Spleen (tissue), 7 donors: ENCODE results near the gene GRIK2.

Experiments
- POLR2A ChIP-seq, 3 donors: fragments of 450-650 bp; IDR thresholded peaks; one replicate each; pipeline ENCODE4 v1.5.1; 2017; ENCODE audit warnings: antibody characterized with exemption in 3 of 3, mild to moderate bottlenecking in 1 of 3
- POLR2AphosphoS5 ChIP-seq, 3 donors: sonication (generic); formaldehyde crosslinking; IDR thresholded peaks; one replicate each; pipeline ENCODE4 v1.5.1; 2017; ENCODE audit warnings: antibody characterized with exemption in 3 of 3
- TF ChIP-seq, protein P1 (sequence below), 11 experiments: fragments of 200-600 bp in 7 of 11; fragments of 450-650 bp in 4 of 11; sonication (generic) in 4 of 11; IDR thresholded peaks in 8 of 11; conservative IDR thresholded peaks in 3 of 11; 1 replicate in 7 of 11; 2 replicates in 4 of 11; pipeline versions ENCODE4 v1.4.0 to v1.8.0; 2016 to 2021; ENCODE audit warnings: antibody characterized with exemption in 11 of 11, inconsistent platforms in 4 of 11, mild to moderate bottlenecking in 1 of 11
- donor health status: DM: no; HTN: no; CAD: no; lungs with moderate emphysema.
- donor health status: DM: no; HTN: no; CAD: no.
- donor health status: DM: no; HTN: no; CAD: no.

- TF ChIP-seq, protein P1, sequence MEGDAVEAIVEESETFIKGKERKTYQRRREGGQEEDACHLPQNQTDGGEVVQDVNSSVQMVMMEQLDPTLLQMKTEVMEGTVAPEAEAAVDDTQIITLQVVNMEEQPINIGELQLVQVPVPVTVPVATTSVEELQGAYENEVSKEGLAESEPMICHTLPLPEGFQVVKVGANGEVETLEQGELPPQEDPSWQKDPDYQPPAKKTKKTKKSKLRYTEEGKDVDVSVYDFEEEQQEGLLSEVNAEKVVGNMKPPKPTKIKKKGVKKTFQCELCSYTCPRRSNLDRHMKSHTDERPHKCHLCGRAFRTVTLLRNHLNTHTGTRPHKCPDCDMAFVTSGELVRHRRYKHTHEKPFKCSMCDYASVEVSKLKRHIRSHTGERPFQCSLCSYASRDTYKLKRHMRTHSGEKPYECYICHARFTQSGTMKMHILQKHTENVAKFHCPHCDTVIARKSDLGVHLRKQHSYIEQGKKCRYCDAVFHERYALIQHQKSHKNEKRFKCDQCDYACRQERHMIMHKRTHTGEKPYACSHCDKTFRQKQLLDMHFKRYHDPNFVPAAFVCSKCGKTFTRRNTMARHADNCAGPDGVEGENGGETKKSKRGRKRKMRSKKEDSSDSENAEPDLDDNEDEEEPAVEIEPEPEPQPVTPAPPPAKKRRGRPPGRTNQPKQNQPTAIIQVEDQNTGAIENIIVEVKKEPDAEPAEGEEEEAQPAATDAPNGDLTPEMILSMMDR (IDR thresholded peaks at IDR 0.05 in 8 of 11, conservative IDR thresholded peaks at IDR 0.05 in 3 of 11), result no peak
- no peak for TF ChIP-seq POLR2AphosphoS5 (IDR thresholded peaks at IDR 0.05)
- no peak for TF ChIP-seq POLR2A (IDR thresholded peaks at IDR 0.05)
These were observed 141.3 kb downstream of the GRIK2 start for GRCh38 chr6:101534821-101535220.
